SU-DHL-6 (cell line): ENCODE measurements around the gene VEGFA.

Experiments
- H2AFZ ChIP-seq: fragments of 200-600 bp; sonication (generic); 2 replicates; pipeline ENCODE4 v1.6.1; 2014; ENCODE audit warnings: low read depth, mild to moderate bottlenecking, moderate library complexity, mixed read lengths, antibody characterized with exemption, low read length; ENCODE audit not compliant: severe bottlenecking
- H3F3A ChIP-seq: fragments of 200-600 bp; shearing (Covaris generic); 2 replicates; pipeline ENCODE4 v1.6.0; 2016; ENCODE audit warnings: antibody characterized with exemption, mild to moderate bottlenecking; ENCODE audit not compliant: insufficient read depth
- H3K27ac ChIP-seq: fragments of 200-600 bp; sonication (generic); 2 replicates; pipeline ENCODE4 v1.5.1; 2016; ENCODE audit warnings: low read depth, mild to moderate bottlenecking, low read length, moderate library complexity, mixed read lengths
- H3K27me3 ChIP-seq: fragments of 200-600 bp; sonication (generic), shearing (Covaris generic); 2 replicates; pipeline ENCODE4 v1.6.0; 2014; ENCODE audit warnings: mild to moderate bottlenecking, low read length
- H3K36me3 ChIP-seq: fragments of 200-600 bp; sonication (generic); 2 replicates; pipeline ENCODE4 v1.6.1; 2014; ENCODE audit warnings: mild to moderate bottlenecking, low read length, mixed read lengths
- H3K4me2 ChIP-seq: fragments of 300-600, 200-600 bp; shearing (Covaris generic), sonication (generic); 2 replicates; pipeline ENCODE4 v1.6.0; 2014; ENCODE audit warnings: low read length, low read depth, mild to moderate bottlenecking; ENCODE audit not compliant: poor library complexity, severe bottlenecking
- H3K4me3 ChIP-seq: fragments of 200-600 bp; sonication (generic); 2 replicates; pipeline ENCODE4 v1.5.1; 2014; ENCODE audit warnings: antibody characterized with exemption, low read length, mild to moderate bottlenecking, mixed read lengths; ENCODE audit not compliant: insufficient read depth, poor library complexity, severe bottlenecking
- H3K79me2 ChIP-seq: fragments of 200-600 bp; sonication (generic); 2 replicates; pipeline ENCODE4 v1.6.1; 2014; ENCODE audit warnings: mild to moderate bottlenecking, low read length, moderate library complexity; ENCODE audit not compliant: insufficient read depth
- H3K9ac ChIP-seq: fragments of 200-600 bp; sonication (generic); 2 replicates; pipeline ENCODE4 v1.7.0; 2014; ENCODE audit warnings: mild to moderate bottlenecking, low read length
- H3K9me2 ChIP-seq: fragments of 200-600 bp; sonication (generic); replicated peaks from 2 replicates; pipeline ENCODE4 v1.6.1; 2014; ENCODE audit warnings: low read length; ENCODE audit not compliant: insufficient read depth
- H3K9me3 ChIP-seq: fragments of 200-600 bp; sonication (generic); 2 replicates; pipeline ENCODE4 v1.6.1; 2014; ENCODE audit warnings: low read length, mixed read lengths; ENCODE audit not compliant: insufficient read depth
- H4K20me1 ChIP-seq: fragments of 200-600 bp; sonication (generic); 2 replicates; pipeline ENCODE4 v1.6.1; 2014; ENCODE audit warnings: low read depth, mild to moderate bottlenecking, antibody characterized with exemption, low read length, moderate library complexity, mixed read lengths
- EZH2phosphoT487 ChIP-seq: fragments of 200-600 bp; sonication (generic), shearing (Covaris generic); conservative IDR thresholded peaks from 2 replicates; pipeline ENCODE4 v1.6.1; 2018; ENCODE audit warnings: mild to moderate bottlenecking, antibody characterized with exemption, low read length, moderate library complexity, mixed read lengths
- TF ChIP-seq, protein P1 (sequence below): fragments of 200-600 bp; sonication (generic); IDR thresholded peaks from one replicate; pipeline ENCODE4 v1.5.1; 2017; ENCODE audit warnings: antibody characterized with exemption, mild to moderate bottlenecking, low read length, moderate library complexity; ENCODE audit not compliant: insufficient read depth, poor library complexity, severe bottlenecking

VEGFA gene

DNA sequence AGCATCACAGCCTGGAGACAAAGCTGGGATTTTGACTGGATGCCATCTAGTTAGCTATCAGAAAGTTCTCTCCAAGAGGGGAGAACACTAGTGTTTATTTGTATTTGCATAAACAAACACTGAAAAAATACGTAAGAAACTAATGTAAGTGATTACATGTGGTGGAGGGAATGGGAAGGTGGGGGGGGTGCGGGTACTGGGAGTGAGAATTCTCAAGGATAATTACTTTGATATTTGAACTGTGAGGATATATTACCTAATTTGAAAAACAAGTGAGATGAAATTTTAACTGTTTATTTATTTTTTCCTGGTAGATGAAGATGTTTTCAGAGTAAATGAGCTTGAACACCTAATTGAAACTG is 54.7 kb downstream of the VEGFA start:
- TF ChIP-seq, protein P1, sequence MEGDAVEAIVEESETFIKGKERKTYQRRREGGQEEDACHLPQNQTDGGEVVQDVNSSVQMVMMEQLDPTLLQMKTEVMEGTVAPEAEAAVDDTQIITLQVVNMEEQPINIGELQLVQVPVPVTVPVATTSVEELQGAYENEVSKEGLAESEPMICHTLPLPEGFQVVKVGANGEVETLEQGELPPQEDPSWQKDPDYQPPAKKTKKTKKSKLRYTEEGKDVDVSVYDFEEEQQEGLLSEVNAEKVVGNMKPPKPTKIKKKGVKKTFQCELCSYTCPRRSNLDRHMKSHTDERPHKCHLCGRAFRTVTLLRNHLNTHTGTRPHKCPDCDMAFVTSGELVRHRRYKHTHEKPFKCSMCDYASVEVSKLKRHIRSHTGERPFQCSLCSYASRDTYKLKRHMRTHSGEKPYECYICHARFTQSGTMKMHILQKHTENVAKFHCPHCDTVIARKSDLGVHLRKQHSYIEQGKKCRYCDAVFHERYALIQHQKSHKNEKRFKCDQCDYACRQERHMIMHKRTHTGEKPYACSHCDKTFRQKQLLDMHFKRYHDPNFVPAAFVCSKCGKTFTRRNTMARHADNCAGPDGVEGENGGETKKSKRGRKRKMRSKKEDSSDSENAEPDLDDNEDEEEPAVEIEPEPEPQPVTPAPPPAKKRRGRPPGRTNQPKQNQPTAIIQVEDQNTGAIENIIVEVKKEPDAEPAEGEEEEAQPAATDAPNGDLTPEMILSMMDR = no peak
- TF ChIP-seq EZH2phosphoT487 = no peak
- no peak overlapping the region for H3K4me2 ChIP-seq
- no peaks in the 10 kb centered on the region for H3K9me3 ChIP-seq

DNA sequence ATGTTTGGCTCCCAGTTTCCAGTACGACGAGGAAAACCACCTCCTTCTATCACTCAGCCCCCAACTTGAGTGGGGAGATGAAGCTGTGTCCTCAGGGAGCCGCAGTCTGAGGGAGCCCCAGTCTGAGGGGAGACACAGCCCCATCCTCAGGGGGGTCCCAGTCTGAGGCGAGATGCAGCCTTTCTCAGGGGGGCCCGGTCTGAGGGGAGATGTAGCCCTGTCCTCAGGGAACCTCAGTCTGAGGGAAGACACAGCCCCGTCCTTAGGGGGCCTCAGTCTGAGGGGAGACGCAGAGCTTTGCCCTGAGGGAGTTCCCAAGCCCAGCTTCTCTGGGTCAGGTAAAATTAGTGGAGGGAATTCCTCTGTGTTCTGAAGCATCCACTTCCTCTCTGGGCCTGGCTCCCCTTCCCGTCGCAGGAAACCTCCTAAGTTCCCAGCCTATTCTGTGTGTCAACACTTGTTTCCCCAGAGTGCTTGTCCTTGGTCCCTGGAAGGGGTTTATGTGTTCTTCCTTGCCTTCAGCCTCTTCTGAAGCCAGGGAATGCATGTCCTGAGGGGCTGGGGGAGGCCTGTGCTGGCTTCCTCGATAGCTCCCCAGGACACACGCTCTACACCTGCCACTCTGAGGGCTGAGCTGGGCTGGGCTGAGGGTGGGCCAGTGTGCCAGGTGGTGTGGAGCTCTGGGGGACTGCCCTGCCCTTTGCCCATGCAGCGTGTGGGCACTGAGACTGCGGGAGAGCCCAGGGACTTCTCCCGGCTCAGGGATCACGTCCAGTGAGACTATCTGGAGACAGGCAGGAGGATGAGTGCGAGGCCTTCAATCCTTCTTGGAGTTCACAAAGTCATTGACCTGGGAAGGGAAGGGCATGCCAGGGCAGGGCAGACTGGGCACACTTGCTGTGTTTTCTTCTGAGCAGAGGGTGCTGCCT is 55.4 kb downstream of the VEGFA start:
- Histone ChIP-seq H3K9me2 (no peaks in the 10 kb centered on the region), H3K79me2 (no peaks in the 10 kb centered on the region), H2AFZ (no peak overlapping the region), H3K36me3 (no peaks in the 10 kb centered on the region), H3K27me3 (no peaks in the 10 kb centered on the region), H3K9ac (no peak overlapping the region), H3K27ac (no peak overlapping the region), H3F3A (no peaks in the 10 kb centered on the region), H3K4me3 (no peak overlapping the region), H3K9me3 (no peaks in the 10 kb centered on the region), H3K4me2 (no peak overlapping the region), H4K20me1 (no peaks in the 10 kb centered on the region)
- TF ChIP-seq EZH2phosphoT487 = no peak
- TF ChIP-seq, protein P1 = no peak

More for the DNA sequence above, 54.7 kb downstream of the VEGFA start:
- H3K36me3 ChIP-seq = no peaks in the 10 kb centered on the region
- H3K9ac ChIP-seq = no peak overlapping the region
- no peak overlapping the region for H3K4me3 ChIP-seq
- H3K27ac ChIP-seq = no peak overlapping the region
- H3K79me2 ChIP-seq = no peaks in the 10 kb centered on the region
- no peaks in the 10 kb centered on the region for H3K9me2 ChIP-seq
- H4K20me1 ChIP-seq = no peaks in the 10 kb centered on the region
- H3K27me3 ChIP-seq = no peaks in the 10 kb centered on the region
- no peak overlapping the region for H2AFZ ChIP-seq
- H3F3A ChIP-seq = no peaks in the 10 kb centered on the region

DNA sequence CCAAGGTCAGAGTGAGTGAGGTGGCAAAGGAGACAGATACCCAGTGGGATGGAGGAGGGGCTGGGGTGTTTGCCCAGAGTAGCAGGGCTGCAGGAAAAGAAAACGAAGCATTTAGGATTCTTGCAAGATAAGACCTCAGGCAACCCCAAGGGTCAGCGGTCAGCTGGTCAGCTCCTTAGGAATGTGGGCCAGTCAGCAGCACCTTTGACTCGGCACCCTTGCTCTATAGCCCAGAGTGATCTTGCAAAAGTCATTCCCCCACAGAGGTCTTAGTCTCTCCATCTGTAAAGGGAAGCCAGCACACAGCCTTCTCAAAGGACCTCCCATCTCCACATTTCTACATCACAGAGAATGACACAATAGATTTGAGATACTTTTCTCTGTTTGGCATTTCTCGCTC is 56.7 kb downstream of the VEGFA start:
- H3K79me2 ChIP-seq = no peaks in the 10 kb centered on the region
- no peaks in the 10 kb centered on the region for H3K27me3 ChIP-seq
- H3K36me3 ChIP-seq = no peaks in the 10 kb centered on the region
- no peaks in the 10 kb centered on the region for H3F3A ChIP-seq
- H3K9me3 ChIP-seq = no peaks in the 10 kb centered on the region
- H3K27ac ChIP-seq = no peak overlapping the region
- H3K9ac ChIP-seq = no peak overlapping the region
- H2AFZ ChIP-seq = no peak overlapping the region
- no peak for TF ChIP-seq EZH2phosphoT487
- TF ChIP-seq, protein P1 = no peak
- no peaks in the 10 kb centered on the region for H3K9me2 ChIP-seq
- no peak overlapping the region for H3K4me3 ChIP-seq
- H4K20me1 ChIP-seq = no peaks in the 10 kb centered on the region
- H3K4me2 ChIP-seq = no peak overlapping the region
